ENCODE results near the gene GALNT18. TPM values are rescaled to one million over a fixed set of nuclear protein-coding genes. Genes with fewer than 3 reads are reported as not detected.

GALNT18 gene
- total RNA-seq, 6 experiments from 2014 or later = 3.7 to 11.4 (median 7.8) TPM

DNA sequence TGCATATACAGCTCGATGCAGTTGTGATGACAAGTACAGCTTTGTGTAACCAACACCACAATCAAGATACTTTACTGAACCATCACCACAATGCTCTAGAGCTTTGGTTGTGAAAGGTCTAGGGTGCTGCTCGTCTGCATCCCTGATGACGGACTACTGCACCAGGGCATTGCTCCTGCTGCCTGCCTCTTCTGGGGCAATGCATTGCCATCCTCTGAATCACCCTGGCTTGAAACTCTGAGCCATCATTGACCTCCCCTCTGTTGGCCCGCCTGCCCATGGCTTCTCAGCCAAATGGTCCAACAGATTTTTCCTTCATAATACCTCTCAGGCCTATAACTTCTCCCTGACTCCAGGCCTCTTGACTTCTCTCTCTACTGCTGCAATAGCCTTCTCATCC, 191.4 kb downstream of the GALNT18 start:
- intact Hi-C loops (cut with DNase I) = no loop called here
- TF ChIP-seq CTCF (IDR thresholded peaks at IDR 0.05) (no peak), POLR2A (IDR thresholded peaks at IDR 0.05) (no peak)
- H3K27me3 ChIP-seq = no peaks in the 10 kb centered on the region

GRCh38 chr11:11428714-11429113, 193.1 kb downstream of the GALNT18 start:
- H3K27ac ChIP-seq = no peak overlapping the region
- H3K4me3 ChIP-seq = no peak overlapping the region
- no peaks in the 10 kb centered on the region for H3K27me3 ChIP-seq
- H3K4me1 ChIP-seq = no peaks in the 10 kb centered on the region
- ATAC-seq (no peak), DNase-seq (no peak)
- TF ChIP-seq CTCF (IDR thresholded peaks at IDR 0.05) (no peak), POLR2A (IDR thresholded peaks at IDR 0.05) (no peak)
- intact Hi-C loops (cut with DNase I) = no loop called here
- 73% methylated on average over 4 of the region's 4 CpGs for WGBS (ENCODE audit: insufficient coverage, low coverage, low lambda C conversion rate, missing lambda C conversion rate)
- H3K36me3 ChIP-seq = no peaks in the 10 kb centered on the region
- H3K9me3 ChIP-seq = no peaks in the 10 kb centered on the region

More for the DNA sequence above, 191.4 kb downstream of the GALNT18 start:
- H3K36me3 ChIP-seq = no peaks in the 10 kb centered on the region
- WGBS (ENCODE audit: insufficient coverage, low coverage, low lambda C conversion rate, missing lambda C conversion rate) = 92% methylated on average over 2 of the region's 4 CpGs
- DNase-seq (no peak), ATAC-seq (no peak)
- no peaks in the 10 kb centered on the region for H3K9me3 ChIP-seq
- no peaks in the 10 kb centered on the region for H3K4me1 ChIP-seq
- H3K4me3 ChIP-seq = no peak overlapping the region
- no peak overlapping the region for H3K27ac ChIP-seq

GRCh38 chr11:11427542-11427941, 194.3 kb downstream of the GALNT18 start:
- WGBS (ENCODE audit: insufficient coverage, low coverage, low lambda C conversion rate, missing lambda C conversion rate) = 51% methylated on average over 5 of the region's 5 CpGs
- Histone ChIP-seq H3K4me3 (no peak overlapping the region), H3K9me3 (no peaks in the 10 kb centered on the region), H3K27me3 (no peaks in the 10 kb centered on the region), H3K4me1 (no peaks in the 10 kb centered on the region), H3K27ac (no peak overlapping the region), H3K36me3 (no peaks in the 10 kb centered on the region)
- intact Hi-C loops (cut with DNase I) = no loop called here
- DNase-seq = no peak
- ATAC-seq = no peak
- TF ChIP-seq CTCF (IDR thresholded peaks at IDR 0.05) (no peak), POLR2A (IDR thresholded peaks at IDR 0.05) (no peak)

- TF ChIP-seq CTCF (IDR thresholded peaks at IDR 0.05) (no peak), POLR2A (IDR thresholded peaks at IDR 0.05) (no peak)
- ATAC-seq = peak; percentile 19 to 35 (median 33)
- no peaks in the 10 kb centered on the region for H3K27me3 ChIP-seq
- no peaks in the 10 kb centered on the region for H3K4me1 ChIP-seq
- intact Hi-C loops (cut with DNase I) = no loop called here
- H3K9me3 ChIP-seq = no peaks in the 10 kb centered on the region
- no peak overlapping the region for H3K27ac ChIP-seq
- no peak overlapping the region for H3K4me3 ChIP-seq
- no peaks in the 10 kb centered on the region for H3K36me3 ChIP-seq
- 71% methylated on average over 7 of the region's 9 CpGs for WGBS (ENCODE audit: insufficient coverage, low coverage, low lambda C conversion rate, missing lambda C conversion rate)
- no peak for DNase-seq
These were observed 194.7 kb downstream of the GALNT18 start for GRCh38 chr11:11427140-11427539.

Measured in right lobe of liver (tissue), 6 donors.